Glutamatergic neuron (in vitro differentiated cells): ENCODE data around the gene GPT2. TPM values are rescaled to one million over a fixed set of nuclear protein-coding genes. Genes with fewer than 3 reads are reported as not detected.

Experiments used
- DNase-seq: peaks from one replicate; pipeline ENCODE4 v3.0.0; 2022
- H3K27ac Mint-ChIP-seq: one replicate; pipeline ENCODE4 v1.8.0; 2020; ENCODE audit warnings: mild to moderate bottlenecking, mixed read lengths, inconsistent platforms; ENCODE audit not compliant: unreplicated experiment
- H3K27me3 Mint-ChIP-seq: one replicate; pipeline ENCODE4 v1.8.0; 2020; ENCODE audit warnings: mild to moderate bottlenecking, moderate library complexity, mixed read lengths, inconsistent platforms; ENCODE audit not compliant: unreplicated experiment
- H3K36me3 Mint-ChIP-seq: one replicate; pipeline ENCODE4 v1.8.0; 2020; ENCODE audit warnings: mild to moderate bottlenecking, mixed read lengths, inconsistent platforms; ENCODE audit not compliant: unreplicated experiment
- H3K4me1 Mint-ChIP-seq: one replicate; pipeline ENCODE4 v1.8.0; 2020; ENCODE audit warnings: mild to moderate bottlenecking, low read depth, mixed read lengths, inconsistent platforms; ENCODE audit not compliant: unreplicated experiment
- H3K4me3 Mint-ChIP-seq: one replicate; pipeline ENCODE4 v1.8.0; 2020; ENCODE audit warnings: mild to moderate bottlenecking, mixed read lengths, inconsistent platforms; ENCODE audit not compliant: unreplicated experiment
- H3K9me3 Mint-ChIP-seq: one replicate; pipeline ENCODE4 v1.8.0; 2020; ENCODE audit warnings: mild to moderate bottlenecking, moderate library complexity, mixed read lengths, inconsistent platforms; ENCODE audit not compliant: unreplicated experiment
- CTCF ChIP-seq: fragments of 200-600 bp; sonication (generic); IDR thresholded peaks from one replicate; pipeline ENCODE4 v1.5.0; 2021; ENCODE audit not compliant: partially characterized antibody, unreplicated experiment
- total RNA-seq: library from RNA; stranded (reverse); fragmentation: NEBNext Ultra II Directional; extraction: Animal tissue kit (Norgen Biotek cat#: 25700); gene quantifications from one replicate; pipeline ENCODE4 v1.2.1, GENCODE V29; 2021; ENCODE audit not compliant: unreplicated experiment

The GPT2 gene
- total RNA-seq, 1 donor from 2014 or later: 70.7 TPM

DNA sequence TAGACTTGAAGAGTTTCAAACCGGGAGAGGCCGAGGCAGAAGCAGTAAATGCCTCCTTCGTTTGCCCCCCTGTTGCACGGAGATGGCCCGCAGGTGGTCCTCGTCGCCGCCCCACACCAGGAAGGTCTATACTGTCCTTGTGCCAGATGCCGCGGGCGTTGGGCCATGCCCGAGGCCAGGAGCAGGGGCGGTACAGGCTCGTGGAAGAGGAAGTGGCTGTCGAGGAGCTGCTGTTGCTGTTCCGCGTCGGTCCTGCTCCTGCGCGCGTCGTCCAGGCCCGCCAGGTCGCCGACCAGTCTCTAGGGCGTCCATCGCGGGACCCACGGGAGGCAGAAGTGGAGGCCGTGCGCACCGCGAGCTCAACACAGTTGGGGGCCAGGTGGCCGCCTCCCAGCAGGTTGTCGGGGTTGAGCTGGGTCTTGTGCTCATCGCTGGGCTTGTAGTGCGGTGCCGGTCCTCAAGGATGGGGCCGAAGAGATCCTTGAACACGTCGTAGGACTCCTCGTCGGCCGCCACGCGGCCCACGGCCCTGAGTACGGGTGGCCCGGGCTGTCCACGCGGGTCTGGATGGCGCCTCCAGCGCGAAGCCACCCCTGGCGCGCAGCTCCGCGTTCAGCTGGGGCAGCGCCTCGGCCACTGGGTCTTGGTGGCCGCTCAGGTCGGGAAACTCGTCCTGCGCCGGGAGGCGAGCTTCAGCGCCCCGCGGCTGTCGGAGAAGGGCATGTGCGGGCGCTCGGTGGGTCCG, 40.1 kb upstream of the GPT2 start:
- no peak for DNase-seq
- TF ChIP-seq CTCF: no peak
- Mint-ChIP-seq H3K27me3 (peaks cover 5% of the 10 kb centered on the region), H3K9me3 (peaks cover 2% of the 10 kb centered on the region), H3K36me3 (peaks cover 6% of the 10 kb centered on the region), H3K4me1 (no peaks in the 10 kb centered on the region), H3K4me3 (no peak overlapping the region), H3K27ac (no peak overlapping the region)

DNA sequence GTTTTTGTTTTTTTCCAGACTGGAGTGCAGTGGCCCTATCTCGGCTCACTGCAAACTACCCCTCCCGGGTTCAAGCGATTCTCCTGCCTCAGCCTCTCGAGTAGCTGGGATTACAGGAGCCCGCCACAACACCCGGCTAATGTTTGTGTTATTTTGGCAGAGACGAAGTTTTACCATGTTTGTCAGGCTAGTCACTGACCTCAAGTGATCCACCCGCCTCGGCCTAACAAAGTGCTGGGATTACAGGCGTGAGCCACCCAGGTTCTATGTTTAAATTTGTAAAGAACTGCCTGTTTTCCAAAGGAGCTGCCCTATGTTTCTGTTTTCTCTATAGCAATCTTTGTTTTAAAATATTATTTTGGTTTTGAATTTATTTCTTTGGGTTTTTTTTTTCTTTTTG, 39.4 kb upstream of the GPT2 start:
- Mint-ChIP-seq H3K36me3 (peaks cover 6% of the 10 kb centered on the region), H3K4me3 (no peak overlapping the region), H3K27ac (no peak overlapping the region), H3K4me1 (no peaks in the 10 kb centered on the region), H3K27me3 (peaks cover 5% of the 10 kb centered on the region), H3K9me3 (peaks cover 2% of the 10 kb centered on the region)
- TF ChIP-seq CTCF: no peak
- DNase-seq: no peak

- Mint-ChIP-seq H3K27ac (no peak overlapping the region), H3K36me3 (peaks cover 6% of the 10 kb centered on the region), H3K4me3 (no peak overlapping the region), H3K4me1 (no peaks in the 10 kb centered on the region), H3K27me3 (peaks cover 5% of the 10 kb centered on the region), H3K9me3 (peaks cover 2% of the 10 kb centered on the region)
- DNase-seq: no peak
- TF ChIP-seq CTCF: no peak
Observed at GRCh38 chr16:46845952-46846351, 38.2 kb upstream of the GPT2 start.

DNA sequence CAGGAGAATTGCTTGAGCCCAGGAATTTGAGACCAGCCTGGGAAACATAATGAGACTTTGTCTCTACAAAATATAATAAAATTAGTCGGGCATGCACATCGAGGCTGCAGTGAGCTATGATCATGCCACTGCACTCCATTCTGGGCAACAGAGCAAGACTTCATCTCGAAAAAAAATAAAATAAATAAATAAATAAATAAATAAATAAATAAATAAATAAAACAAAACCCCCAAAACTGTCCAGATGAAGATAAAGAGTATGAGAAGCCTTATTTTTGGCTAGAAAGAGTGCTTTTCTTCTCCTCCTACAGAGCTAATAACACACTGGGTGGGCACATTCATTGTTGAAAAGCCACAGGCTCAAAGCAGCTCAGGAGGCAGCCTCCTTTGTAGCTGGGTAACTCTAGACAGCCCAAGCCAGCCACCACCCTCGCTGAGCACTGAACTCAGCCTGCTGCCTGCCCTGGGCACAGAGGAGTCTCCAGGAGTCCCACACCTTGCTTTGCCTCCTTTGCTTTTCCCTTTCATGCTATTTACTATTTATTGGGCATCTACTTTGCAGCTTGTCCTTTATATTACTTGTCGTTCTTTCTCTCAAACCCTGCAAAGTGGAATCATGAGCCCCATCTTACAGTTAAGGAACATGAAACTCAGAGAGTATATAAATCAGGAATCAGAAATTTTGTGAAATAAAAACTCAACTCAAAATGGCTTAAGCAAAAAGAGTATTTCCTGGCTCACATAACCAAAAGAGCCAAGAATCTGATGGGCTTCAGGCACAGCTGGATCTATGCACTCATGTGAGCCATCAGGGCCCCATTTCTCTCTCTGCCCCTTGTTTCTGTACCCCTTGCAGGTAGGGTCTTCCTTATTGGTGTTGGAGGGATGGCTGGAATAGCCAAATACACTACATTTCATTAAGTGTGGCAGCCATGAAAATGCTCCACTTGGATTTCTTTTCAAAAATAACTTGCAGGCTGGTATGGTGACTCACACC, 35.1 kb upstream of the GPT2 start:
- H3K4me1 Mint-ChIP-seq: no peaks in the 10 kb centered on the region
- H3K9me3 Mint-ChIP-seq: no peaks in the 10 kb centered on the region
- no peaks in the 10 kb centered on the region for H3K27me3 Mint-ChIP-seq
- no peak overlapping the region for H3K4me3 Mint-ChIP-seq
- no peak for DNase-seq
- no peak for TF ChIP-seq CTCF
- no peak overlapping the region for H3K27ac Mint-ChIP-seq
- no peaks in the 10 kb centered on the region for H3K36me3 Mint-ChIP-seq
